Measurements from ENCODE around the gene CGNL1.

- TF ChIP-seq, protein P1, sequence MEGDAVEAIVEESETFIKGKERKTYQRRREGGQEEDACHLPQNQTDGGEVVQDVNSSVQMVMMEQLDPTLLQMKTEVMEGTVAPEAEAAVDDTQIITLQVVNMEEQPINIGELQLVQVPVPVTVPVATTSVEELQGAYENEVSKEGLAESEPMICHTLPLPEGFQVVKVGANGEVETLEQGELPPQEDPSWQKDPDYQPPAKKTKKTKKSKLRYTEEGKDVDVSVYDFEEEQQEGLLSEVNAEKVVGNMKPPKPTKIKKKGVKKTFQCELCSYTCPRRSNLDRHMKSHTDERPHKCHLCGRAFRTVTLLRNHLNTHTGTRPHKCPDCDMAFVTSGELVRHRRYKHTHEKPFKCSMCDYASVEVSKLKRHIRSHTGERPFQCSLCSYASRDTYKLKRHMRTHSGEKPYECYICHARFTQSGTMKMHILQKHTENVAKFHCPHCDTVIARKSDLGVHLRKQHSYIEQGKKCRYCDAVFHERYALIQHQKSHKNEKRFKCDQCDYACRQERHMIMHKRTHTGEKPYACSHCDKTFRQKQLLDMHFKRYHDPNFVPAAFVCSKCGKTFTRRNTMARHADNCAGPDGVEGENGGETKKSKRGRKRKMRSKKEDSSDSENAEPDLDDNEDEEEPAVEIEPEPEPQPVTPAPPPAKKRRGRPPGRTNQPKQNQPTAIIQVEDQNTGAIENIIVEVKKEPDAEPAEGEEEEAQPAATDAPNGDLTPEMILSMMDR (IDR thresholded peaks at IDR 0.05; ENCODE audit: low read depth, low read length) = no peak
- no peak for TF ChIP-seq EZH2phosphoT487 (IDR thresholded peaks at IDR 0.05; ENCODE audit: low read depth)
Measured at GRCh38 chr15:57570340-57570739, 194.0 kb downstream of the CGNL1 start.

Measured in OCI-LY3 (cell line).